ENCODE measurements around the gene SLC2A9. TPM values are rescaled to one million over a fixed set of nuclear protein-coding genes. Genes with fewer than 3 reads are reported as not detected.

Gene SLC2A9
- total and polyA plus RNA-seq, 9 donors = 1.2 to 10.1 (median 4.8) TPM

GRCh38 chr4:9898596-9899305 is 122.5 kb downstream of the SLC2A9 start:
- no peak for TF ChIP-seq EP300 (IDR thresholded peaks at IDR 0.05)
- no peak for TF ChIP-seq CTCF (IDR thresholded peaks at IDR 0.05)
- TF ChIP-seq POLR2A (IDR thresholded peaks at IDR 0.05) = no peak

GRCh38 chr4:9895333-9895705 is 126.0 kb downstream of the SLC2A9 start:
- TF ChIP-seq CTCF (IDR thresholded peaks at IDR 0.05) (no peak), POLR2A (IDR thresholded peaks at IDR 0.05) (no peak), EP300 (IDR thresholded peaks at IDR 0.05) (no peak)
- Histone ChIP-seq H3K36me3 (no peaks in the 10 kb centered on the region), H3K9me3 (no peaks in the 10 kb centered on the region), H3K4me1 (ENCODE audit: insufficient read depth) (no peaks in the 10 kb centered on the region), H3K27ac (no peak overlapping the region), H3K4me3 (no peak overlapping the region), H3K27me3 (no peaks in the 10 kb centered on the region)
- no peak for DNase-seq
- WGBS, 3 donors = 66 to 76% (median 71%) methylated on average over 4 of the region's 4 CpGs
- intact Hi-C loops (cut with DNase I) = no loop called here

More at GRCh38 chr4:9898596-9899305, 122.5 kb downstream of the SLC2A9 start:
- peak overlapping the region in 1 of 2 donors; percentile 30 for H3K27ac ChIP-seq
- H3K4me3 ChIP-seq = no peak overlapping the region
- H3K9me3 ChIP-seq = no peaks in the 10 kb centered on the region
- intact Hi-C loops (cut with DNase I) = no loop called here
- H3K36me3 ChIP-seq = no peaks in the 10 kb centered on the region
- H3K4me1 ChIP-seq (ENCODE audit: insufficient read depth) = no peaks in the 10 kb centered on the region
- DNase-seq = no peak
- WGBS, 3 donors = 54 to 62% (median 59%) methylated on average over 9 of the region's 9 CpGs
- no peaks in the 10 kb centered on the region for H3K27me3 ChIP-seq

- intact Hi-C loops (cut with DNase I) = no loop called here
- Histone ChIP-seq H3K4me1 (ENCODE audit: insufficient read depth) (no peaks in the 10 kb centered on the region), H3K4me3 (no peak overlapping the region), H3K36me3 (no peaks in the 10 kb centered on the region), H3K27me3 (no peaks in the 10 kb centered on the region), H3K9me3 (no peaks in the 10 kb centered on the region), H3K27ac (no peak overlapping the region)
- TF ChIP-seq EP300 (IDR thresholded peaks at IDR 0.05) (no peak), POLR2A (IDR thresholded peaks at IDR 0.05) (no peak), CTCF (IDR thresholded peaks at IDR 0.05) (no peak)
- WGBS, 3 donors = 64 to 76% (median 75%) methylated on average over 3 of the region's 3 CpGs
- DNase-seq = no peak
These were observed 126.5 kb downstream of the SLC2A9 start for GRCh38 chr4:9894644-9895332.

- DNase-seq = no peak
- 70 to 74% (median 73%) methylated on average over 8 of the region's 8 CpGs for WGBS, 3 donors
- Histone ChIP-seq H3K27ac (no peak overlapping the region), H3K9me3 (no peaks in the 10 kb centered on the region), H3K4me3 (no peak overlapping the region), H3K36me3 (no peaks in the 10 kb centered on the region), H3K4me1 (ENCODE audit: insufficient read depth) (no peaks in the 10 kb centered on the region), H3K27me3 (no peaks in the 10 kb centered on the region)
- no peak for TF ChIP-seq POLR2A (IDR thresholded peaks at IDR 0.05)
- TF ChIP-seq CTCF (IDR thresholded peaks at IDR 0.05) = no peak
- no peak for TF ChIP-seq EP300 (IDR thresholded peaks at IDR 0.05)
- intact Hi-C loops (cut with DNase I) = no loop called here
These were observed 127.8 kb downstream of the SLC2A9 start for GRCh38 chr4:9893329-9894108.
